Amygdala (tissue), 56 donors: ENCODE results near the gene SLC10A7.
"Not testable (repeated sequence)": the region's sequence is repeated elsewhere in the genome, so short reads cannot be mapped to it uniquely, and the experiment has no call there.

Experiments
- DNase-seq, 56 donors: peaks; one replicate each; lab custom pipeline; 2025; lab: John Stamatoyannopoulos, UW

The SLC10A7 gene

GRCh38 chr4:146368209-146368608 is 153.5 kb downstream of the SLC10A7 start:
- peak in 2 of 56 donors; percentile 0 for DNase-seq

GRCh38 chr4:146367347-146367746 is 154.4 kb downstream of the SLC10A7 start:
- no peak for DNase-seq

- DNase-seq: no peak
These were observed 162.0 kb downstream of the SLC10A7 start for GRCh38 chr4:146359771-146360170.

GRCh38 chr4:146350114-146350513 is 171.6 kb downstream of the SLC10A7 start:
- not testable (repeated sequence) for DNase-seq

GRCh38 chr4:146349306-146349705 is 172.4 kb downstream of the SLC10A7 start:
- DNase-seq: no peak

GRCh38 chr4:146347822-146348221 is 173.9 kb downstream of the SLC10A7 start:
- DNase-seq: no peak

- no peak for DNase-seq
These were observed 175.5 kb downstream of the SLC10A7 start for GRCh38 chr4:146346276-146346675.

- DNase-seq: no peak
These were observed 178.0 kb downstream of the SLC10A7 start for GRCh38 chr4:146343776-146344175.

GRCh38 chr4:146343199-146343598 is 178.5 kb downstream of the SLC10A7 start:
- no peak for DNase-seq

- peak in 2 of 56 donors; percentile 7 to 26 for DNase-seq
These were observed 179.0 kb downstream of the SLC10A7 start for GRCh38 chr4:146342600-146343192.

- DNase-seq: no peak
These were observed 180.9 kb downstream of the SLC10A7 start for GRCh38 chr4:146340798-146341197.

- no peak for DNase-seq
These were observed 183.2 kb downstream of the SLC10A7 start for GRCh38 chr4:146338512-146338911.

- no peak for DNase-seq
These were observed 185.3 kb downstream of the SLC10A7 start for GRCh38 chr4:146336410-146336807.

- no peak for DNase-seq
These were observed 185.9 kb downstream of the SLC10A7 start for GRCh38 chr4:146335763-146336409.

- no peak for DNase-seq
These were observed 186.8 kb downstream of the SLC10A7 start for GRCh38 chr4:146334862-146335449.

GRCh38 chr4:146333895-146334262 is 187.9 kb downstream of the SLC10A7 start:
- DNase-seq: no peak

GRCh38 chr4:146333187-146333894 is 188.4 kb downstream of the SLC10A7 start:
- DNase-seq: no peak

- DNase-seq: no peak
These were observed 191.3 kb downstream of the SLC10A7 start for GRCh38 chr4:146330392-146330791.

- no peak for DNase-seq
These were observed 192.6 kb downstream of the SLC10A7 start for GRCh38 chr4:146329050-146329716.

- DNase-seq: no peak
These were observed 193.7 kb downstream of the SLC10A7 start for GRCh38 chr4:146327859-146328650.
